NCI-H1417 treated with DMSO at 0.1 percent for 48 hours (cell line): Measurements from ENCODE around the gene NR2C2AP.

Source experiments
- DNase-seq: peaks from one replicate; lab custom pipeline; 2025; lab: John Stamatoyannopoulos, UW

NR2C2AP gene

DNA sequence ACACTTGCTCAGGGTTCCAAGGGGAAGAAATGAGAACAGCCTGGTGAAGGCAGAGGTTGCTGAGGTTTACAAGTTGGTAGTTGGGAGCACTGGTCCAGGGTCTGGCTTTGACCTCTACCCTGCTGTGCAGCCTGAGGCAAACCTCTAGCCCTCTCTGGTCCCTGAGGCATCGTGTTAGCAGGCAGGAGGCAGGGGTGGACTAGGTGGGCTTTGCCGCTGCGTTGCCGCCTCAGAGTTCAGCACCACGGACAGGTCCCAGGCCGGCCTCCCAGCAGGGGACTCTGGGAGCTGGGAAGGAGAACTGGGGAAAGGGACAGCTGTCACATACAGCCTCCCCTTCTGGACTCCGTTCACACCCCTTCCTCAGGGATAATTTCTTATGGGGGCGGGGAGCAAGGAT, 11.7 kb upstream of the NR2C2AP start:
- DNase-seq: no peak

DNA sequence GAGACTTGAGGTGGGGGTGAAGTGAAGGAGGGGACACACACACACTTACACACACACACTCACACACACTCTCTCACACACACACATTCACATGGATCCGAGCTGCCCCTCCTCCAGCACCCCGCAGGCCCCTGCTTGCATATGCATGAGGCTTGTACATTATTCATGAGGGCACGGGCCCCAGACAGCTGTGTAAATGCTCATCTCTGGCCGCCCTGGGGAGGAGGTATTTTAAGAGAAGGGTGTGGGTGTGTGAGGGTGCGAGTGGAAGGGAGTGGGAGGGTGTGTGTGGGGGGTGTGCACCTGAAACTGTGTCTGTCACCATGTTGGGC, 10.9 kb upstream of the NR2C2AP start:
- DNase-seq: no peak

DNA sequence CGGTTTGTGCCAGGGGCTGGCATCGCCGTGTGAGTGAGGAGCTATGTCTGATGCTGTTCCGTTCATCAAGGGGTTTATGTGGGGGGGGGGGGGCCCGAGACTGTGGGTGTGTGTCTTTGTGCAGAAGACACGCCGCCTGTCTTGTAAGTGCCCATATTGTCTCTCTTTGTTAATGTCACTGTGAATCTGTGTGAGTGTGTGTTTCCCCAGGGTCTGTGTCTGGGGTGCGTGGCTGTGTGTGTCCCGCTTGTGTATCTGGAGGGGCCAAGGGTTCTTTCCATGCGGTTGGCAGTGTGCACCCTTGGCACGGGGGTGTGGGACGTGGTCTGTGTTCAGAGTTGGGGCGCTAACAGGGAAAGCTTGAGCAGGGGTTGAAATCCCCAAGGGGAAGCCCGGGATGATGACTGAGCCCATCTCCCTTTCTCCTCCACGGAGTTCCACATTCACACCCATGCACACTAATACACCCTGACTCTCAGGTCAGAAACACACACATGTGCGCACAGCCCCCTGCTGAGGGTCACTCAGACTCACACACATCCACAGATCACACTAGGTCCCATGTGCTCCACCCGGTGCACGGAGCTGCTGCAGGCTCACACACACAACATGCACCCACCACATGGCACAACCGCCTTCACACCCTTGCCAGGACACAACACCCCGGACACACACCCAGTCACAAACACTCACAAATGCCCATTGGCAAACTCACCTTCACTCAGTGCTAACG, 10.4 kb upstream of the NR2C2AP start:
- DNase-seq: no peak

DNA sequence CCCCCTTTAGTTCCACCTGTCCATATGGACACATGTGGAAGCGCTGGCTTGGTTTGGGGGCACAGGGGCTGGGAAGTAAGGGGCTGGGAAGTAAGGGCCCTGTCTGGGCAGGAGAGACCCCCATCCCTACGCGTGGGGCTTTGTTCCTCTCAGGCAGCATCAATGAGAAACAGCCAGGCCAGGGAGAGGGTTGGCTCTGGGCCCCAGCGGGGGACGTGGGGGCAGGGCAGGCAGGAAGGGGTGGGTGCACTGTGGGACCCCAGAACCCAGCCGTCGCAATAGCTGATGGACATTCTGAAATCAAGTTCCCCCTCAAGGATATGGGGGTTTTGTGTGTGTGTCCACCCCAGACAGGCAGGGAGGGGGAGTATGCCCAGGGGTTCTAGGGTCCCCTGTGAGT, 9.7 kb upstream of the NR2C2AP start:
- DNase-seq: no peak

DNA sequence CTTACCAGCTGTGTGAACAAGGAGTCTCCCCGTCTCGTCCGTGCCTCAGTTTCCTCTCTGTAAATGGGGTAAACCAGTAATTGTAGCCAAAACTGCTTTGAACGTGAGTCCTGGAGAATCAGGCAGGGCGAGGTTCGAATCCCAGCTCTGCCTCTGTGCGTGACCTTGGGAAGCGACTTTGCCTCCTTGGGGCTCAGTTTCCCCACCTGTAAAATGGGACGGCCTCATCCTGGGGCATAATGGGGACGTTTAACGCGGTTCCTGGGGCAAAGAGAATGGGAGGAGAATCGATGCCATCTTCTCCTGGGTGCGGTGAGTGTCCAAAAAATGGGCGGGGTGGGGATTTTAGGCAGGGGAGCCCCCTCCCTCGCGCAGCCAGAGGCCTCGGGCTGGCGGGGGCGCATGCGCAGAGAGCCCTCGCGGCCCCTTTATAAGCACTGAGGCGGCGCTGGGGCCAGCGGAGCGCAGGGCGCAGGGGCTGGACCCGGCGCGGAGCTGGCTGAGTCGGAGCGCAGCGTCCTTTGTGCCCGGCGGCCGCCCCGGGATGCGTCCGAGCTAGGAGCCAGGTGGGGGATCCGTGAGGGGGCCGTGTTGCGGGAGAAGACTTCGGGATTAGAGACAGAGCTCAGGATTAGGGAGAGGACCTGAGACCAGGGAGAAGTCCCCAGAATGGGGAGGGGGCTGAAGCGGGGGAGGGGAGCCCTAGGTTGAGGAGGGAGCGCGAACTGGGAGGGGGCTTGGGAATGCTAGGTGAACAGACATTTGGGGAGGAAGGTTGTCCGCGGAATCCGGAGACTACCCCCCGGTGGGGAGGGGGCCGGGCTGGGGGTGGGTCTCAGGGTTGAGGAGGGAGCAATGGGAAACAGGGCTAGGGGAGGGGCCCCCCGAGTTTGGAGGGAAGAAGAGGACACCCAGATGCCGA, 8.5 kb upstream of the NR2C2AP start, which contains the start of gene NCAN:
TSS of gene NCAN (plus strand) at position 460 of the 922 bp plus-strand sequence. CDS start 4,996 bp downstream, outside the sequence.
- no peak for DNase-seq

DNA sequence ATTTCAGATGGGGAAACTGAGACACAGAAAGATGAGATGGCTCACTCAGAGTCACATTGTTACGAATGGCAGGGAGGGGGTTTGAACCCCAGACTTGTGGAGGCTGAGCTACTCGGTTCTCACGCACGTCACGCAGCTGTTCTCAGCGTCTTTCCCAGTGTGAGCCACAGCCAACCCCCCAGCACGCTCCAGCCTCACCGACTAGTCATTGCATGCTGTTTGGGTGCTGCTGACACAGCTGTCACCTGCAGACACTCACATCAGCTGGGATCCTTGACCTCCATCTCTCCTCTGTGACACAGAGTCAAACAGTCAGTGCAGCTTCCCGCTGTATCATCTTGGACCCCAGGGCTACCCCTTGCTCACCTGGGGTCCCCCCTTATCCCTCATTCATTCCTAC, 6.2 kb upstream of the NR2C2AP start:
- no peak for DNase-seq

DNA sequence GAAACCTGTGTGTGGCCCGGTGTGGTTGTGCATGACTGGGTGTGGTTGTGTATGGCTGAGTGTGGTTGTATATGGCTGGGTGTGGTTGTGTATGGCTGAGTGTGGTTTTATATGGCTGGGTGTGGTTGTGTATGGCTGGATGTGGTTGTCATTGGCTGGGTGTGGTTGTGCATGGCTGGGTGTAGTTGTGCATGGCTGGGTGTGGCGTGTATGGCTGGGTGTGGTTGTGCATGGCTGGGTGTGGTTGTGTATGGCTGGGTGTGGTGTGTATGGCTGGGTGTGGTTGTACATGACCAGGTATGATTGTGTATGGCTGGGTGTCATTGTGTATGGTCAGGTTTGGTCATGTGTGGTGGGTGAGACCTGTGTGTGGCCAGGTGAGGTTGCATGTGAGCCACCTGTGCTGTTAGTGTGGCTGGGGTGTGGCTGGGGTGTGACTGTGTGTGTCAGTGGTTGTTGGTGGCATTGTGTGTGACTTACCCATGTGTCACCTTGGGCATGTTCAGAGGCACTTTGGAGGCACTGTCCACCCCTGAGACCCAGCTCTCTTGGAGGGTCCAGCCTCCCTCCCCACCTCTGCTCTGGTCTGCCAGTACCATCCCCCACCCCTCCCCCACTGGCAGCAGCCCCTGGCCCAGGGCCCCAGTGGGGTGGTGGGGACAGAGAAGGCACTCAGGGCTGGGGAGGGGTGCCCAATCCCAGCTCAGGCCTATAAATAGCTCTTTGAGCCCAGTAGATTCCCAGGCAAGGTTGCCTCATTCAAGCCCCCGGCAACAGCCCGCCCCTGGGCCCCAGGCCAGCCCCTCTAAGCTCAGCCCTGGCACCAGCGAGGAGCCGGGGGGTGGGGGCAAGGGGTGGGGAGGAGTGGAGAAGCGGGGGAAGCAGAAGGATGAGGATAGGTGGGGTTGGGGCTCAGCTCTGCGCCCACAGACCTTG, 4.7 kb upstream of the NR2C2AP start:
- DNase-seq: no peak

DNA sequence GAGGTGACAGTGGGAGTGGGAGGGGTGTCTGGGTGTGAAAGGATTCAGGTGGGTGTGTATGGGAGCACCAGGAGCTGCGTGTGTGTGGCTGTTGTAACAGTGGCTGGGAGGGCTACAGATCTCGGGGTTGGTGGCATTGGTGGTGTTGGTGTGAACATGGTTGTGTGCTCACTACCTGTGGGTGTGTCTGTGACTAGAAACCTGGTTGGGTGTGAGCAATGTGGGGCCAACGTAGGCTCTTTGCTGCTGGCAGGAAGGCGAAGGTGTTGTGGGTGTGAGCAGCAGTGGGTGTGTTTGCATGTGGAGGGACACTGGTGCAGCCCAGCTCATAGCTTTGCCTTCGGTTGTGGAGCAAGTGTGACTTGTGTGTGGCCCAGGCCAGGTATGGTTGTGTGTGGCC, 3.7 kb upstream of the NR2C2AP start:
- no peak for DNase-seq

DNA sequence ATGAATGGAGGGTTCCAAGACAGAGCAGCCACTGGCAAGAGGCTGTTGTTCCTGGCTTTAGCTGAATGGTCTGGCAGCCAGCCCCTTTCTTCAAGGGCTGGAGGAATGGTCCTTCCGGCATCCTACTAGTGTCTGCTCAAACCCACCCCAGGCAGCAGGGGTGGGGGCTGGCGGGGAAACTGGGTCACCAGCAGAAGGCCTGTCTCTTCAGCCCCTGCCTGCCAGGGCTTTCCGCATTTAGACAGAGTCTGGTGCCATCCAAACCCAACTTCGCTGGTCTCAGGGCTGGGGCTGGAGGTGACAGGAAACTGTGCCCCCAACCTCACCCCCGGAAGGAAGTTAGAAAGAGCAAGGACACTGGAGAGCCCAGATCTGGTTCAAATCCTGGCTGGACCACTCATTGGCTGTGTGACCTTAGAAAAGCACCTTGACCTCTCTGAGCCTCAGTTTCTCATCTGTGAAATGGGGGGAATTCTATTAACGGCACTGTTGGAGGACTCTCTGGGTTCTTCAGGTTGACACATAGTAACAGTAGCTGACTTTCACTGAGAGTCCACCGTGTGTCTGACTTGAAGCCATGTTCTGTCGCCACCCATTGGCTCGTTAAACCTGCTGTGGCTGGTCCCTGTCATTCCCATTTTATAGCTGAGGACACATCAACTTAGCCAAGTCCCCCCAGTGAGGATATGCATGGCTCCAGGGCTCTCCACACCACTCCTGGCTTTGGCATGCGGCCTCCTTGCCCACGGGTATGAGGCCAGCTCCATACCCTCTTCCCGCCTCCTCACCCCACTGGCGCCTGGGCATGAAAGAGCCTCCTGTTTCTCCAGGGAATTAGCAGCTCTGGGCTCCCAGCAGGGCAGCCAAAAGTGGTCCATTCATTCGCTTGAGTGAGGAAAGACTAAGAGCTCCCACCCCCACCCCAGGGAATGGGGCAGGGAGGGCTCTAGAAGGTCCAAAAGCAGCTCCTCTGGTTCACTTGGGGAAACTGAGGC, 2.5 kb upstream of the NR2C2AP start:
- no peak for DNase-seq

DNA sequence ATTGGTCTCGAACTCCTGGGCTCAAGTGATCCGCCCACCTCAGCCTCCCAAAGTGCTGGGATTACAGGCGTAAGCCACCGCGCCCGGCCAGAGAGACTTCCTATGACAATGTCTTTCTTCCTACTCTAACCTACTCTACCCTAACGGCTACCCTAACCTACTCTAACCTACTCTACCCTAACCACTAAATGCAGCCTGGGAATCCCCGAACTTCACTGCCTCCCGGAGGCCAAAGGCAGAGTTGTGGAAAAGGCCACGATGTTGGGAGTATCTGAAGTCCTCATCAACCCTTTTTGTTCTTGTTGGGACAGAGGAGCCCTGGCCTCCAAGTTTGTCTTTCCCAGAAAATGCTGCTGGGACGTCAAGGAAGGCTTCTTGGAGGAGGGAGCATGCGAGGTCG, 967 bp upstream of the NR2C2AP start:
- no peak for DNase-seq

DNA sequence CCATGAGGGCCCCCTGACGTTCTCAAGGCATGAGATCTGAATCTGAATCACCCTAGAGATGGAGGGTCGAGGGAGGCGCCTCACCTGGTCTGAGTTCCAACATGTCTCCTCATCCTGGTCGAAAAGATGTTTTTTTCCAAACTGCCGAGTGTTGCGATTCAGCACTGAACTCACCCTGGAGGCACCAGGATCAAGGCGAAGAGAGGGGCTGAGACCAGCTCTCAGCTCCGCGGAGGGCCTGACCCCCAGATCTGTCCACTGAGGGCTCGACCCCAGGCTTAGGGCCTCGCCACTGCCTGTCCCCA, 555 bp downstream of the NR2C2AP start:
- DNase-seq: no peak

DNA sequence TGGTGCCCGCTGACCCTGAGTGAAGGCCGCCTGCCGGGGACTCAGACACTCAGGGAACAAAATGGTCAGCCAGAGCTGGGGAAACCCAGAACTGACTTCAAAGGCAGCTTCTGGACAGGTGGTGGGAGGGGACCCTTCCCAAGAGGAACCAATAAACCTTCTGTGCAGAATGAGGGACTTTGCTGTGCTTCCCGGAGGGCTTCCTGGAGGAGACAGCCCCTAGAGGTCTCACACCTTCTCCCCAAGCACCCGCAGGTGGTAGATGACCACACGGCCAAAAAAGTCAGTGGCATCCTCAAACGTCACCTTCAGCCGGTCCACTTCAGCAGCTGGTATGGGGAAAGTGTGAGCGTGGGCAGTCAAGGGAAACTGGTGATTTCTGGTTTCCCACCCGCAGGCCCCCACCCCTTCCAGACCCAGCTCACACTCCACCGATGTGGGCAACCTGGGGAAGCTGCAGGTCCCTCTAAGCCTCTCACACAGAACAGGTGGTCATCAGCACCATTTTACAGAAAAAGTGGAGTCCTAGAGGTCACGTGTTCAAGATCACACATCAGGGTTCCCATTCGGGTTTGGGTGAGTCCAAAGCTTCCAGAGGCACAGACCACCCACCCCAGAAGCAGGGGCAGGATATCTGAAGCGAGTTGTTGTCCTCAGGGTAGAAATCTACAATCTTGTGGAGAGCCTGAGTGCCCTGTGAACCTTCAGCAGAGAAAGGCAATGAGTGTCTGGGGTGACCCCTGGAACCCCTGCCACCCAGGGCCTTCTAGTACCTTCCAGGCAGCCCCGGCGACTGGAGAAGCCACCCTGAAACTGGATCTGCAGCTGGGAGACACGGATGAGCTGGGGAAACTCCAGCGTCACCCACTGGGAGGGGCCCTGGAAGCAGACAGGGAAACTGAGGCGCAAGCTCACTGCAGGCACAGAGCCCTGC, 1.2 kb downstream of the NR2C2AP start:
- DNase-seq: no peak

DNA sequence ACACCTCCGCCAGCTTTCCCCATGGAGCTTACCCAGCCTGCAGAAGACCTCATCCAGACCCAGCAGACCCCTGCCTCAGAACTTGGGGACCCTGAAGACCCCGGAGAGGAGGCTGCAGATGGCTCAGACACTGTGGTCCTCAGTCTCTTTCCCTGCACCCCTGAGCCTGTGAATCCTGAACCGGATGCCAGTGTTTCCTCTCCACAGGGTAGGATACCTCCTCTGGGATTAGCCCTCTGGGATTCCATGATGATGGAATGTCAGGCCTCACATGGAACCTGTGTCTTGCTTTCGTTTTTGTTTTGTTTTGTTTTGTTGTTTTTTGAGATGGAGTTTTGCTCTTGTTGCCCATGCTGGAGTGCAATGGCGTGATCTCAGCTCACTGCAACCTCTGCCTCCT, 9.3 kb downstream of the NR2C2AP start:
- DNase-seq: no peak

DNA sequence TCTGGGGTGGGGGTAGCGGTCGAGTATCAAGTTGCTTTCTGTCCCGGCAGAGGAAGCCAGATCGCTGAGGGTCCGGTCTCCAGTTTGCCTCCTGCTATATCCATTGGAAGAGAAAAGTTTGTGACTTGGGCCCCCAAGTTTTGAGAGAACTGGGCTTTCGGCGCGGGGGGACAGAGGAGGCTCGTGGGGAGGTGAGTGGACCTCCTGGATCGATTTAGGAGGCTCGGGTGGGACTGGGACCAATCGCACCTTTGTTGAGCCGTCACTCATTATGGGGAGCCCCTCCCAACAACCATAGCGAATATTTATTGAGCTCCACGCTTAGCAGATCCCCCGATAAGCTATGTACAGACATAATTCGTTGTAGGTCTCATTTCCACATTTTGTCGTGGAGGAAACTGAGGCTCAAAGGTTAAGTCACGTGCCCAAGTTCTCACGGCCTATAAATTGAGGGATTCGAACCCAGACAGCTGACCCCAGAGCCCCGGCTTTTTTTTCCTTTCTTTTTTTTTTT, 10.2 kb downstream of the NR2C2AP start:
- DNase-seq: no peak

DNA sequence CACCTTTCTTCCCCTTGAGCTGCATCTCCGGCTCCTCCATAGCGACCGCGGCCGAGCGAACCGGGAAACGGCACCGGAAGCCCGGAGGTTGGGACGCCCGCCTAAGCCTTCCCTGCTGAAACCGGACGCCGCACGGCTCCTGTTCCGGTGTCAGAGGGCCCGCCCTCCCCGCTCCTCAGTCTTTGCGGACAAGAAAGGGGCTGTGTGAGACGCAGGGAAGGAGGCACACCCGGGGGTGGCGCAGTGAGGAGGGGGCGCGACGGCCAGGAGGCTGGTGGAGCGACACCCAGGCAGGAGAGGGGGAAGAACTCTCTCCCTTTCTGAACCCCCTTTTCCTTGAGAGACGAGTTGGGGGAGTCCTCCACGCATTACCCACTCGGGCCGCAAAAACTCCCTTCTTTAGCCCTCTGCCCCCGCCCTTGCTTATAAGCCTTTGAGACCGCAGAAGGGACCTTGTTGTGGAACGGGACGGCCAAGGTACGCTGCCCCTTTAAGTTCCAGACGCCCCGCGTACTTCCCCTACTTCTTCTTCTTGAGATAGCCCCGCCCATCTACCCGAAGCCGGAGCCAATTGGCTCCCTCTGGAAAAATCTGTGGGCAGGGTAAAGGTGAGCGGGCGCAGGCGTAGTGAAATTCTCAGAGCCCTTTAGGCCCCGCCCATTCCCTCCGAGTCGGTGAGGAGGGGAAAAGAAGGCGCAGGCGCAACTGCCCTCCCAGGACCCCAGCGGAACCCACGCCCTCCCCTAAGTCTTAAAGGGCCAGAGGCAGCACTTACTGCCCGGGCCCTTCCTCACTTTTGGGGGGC, 10.9 kb downstream of the NR2C2AP start, which contains the start of the genes BORCS8 and RFXANK:
TSS of gene BORCS8 (minus strand) at position 75 of the 805 bp plus-strand sequence. CDS start at position 40, 35 bp downstream.
TSS of gene RFXANK (plus strand) at position 181 of the 805 bp plus-strand sequence. CDS start 1,689 bp downstream, outside the sequence.
- peak; percentile 98 for DNase-seq

DNA sequence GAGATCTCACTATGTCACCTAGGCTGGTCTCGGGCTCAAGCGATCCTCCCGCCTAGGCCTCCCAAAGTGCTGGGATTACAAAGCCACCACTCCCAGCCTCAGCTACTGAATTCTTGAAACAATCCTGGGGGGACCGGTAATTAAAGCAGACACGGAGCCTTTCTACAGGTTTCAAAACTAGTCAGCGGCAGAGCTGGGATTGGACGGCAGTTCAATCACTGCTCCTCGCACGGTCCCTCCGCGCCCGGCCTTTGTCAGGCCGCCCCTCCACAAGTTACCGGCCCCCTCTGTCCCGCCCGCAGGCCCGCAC, 11.5 kb downstream of the NR2C2AP start:
- no peak for DNase-seq

DNA sequence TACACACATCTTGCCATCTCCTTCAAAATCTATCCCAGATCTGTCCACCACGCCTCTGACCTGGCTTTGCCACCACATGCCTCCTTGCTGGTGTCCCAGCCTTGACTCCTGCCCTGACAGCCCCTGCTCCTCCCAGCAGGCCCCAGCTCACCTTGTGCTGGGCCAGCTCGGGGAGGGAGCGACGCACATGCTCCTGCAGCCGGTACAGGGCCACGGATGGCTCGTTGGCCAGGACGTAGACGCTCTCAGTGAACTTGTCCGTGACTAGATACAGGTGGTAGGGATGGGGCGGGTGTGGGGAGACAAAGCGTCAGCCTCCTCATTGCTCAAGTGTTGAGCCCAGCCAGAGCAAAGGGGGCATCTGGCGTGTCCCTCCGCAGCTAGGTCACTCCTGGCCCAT, 16.5 kb downstream of the NR2C2AP start:
- no peak for DNase-seq

DNA sequence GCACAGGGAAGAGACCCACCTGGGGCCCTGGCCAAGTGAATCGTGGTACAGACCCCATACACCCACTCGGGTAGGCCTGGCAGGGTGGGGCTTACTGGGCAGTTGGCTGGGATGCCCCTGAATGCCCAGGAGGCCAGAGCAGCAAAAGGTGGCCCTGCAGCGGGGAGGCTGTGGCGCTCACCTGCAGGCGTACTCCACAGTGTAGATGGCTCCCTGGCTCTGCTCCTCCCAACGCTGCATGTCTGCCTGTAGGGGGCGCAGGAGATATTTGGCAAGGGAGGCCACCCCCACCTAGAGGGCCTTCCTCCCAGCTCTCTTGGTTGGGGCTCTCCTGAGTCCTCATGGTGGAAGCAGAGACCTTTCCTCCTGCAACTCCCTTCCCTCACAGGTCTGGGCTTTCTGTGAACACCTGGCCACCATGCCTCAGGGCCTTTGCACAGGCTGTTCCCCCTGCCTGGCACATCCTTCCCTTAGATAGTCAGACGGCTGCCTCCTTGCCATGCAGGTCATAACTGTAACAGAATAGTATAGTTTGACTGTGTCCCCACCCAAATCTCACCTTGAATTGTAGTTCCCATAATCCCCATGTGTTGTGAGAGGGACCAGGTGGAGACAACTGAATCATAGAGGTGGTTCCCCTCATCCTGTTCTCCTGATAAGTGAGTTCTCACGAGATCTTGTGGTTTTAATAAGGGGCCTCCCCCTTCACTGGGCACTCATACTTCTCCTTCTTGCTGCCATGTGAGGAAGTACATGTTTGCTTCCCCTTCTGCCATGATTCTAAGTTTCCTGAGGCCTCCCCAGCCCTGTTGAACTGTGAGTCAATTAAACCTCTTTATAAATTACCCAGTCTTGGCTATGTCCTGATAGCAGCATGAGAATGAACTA, 17.1 kb downstream of the NR2C2AP start:
- no peak for DNase-seq
